Measurements from ENCODE around the gene LRGUK.

Gene LRGUK

GRCh38 chr7:134297489-134297888, 170.3 kb downstream of the LRGUK start:
- H3K27me3 ChIP-seq: no peaks in the 10 kb centered on the region
- TF ChIP-seq CTCF (IDR thresholded peaks at IDR 0.05; ENCODE audit: low read depth, low read length): no peak
- peaks cover 40% of the 10 kb centered on the region for H3K36me3 ChIP-seq

GRCh38 chr7:134298902-134299683, 172.0 kb downstream of the LRGUK start:
- H3K27me3 ChIP-seq: no peaks in the 10 kb centered on the region
- no peak overlapping the region for H3K4me3 ChIP-seq (ENCODE audit: low read depth, low read length)
- H3K36me3 ChIP-seq: peaks cover 45% of the 10 kb centered on the region
- H3K9me3 ChIP-seq: no peaks in the 10 kb centered on the region
- peak; percentile 37 for DNase-seq
- no peak for TF ChIP-seq CTCF (IDR thresholded peaks at IDR 0.05; ENCODE audit: low read depth, low read length)
- no peaks in the 10 kb centered on the region for H3K4me1 ChIP-seq

More at GRCh38 chr7:134297489-134297888, 170.3 kb downstream of the LRGUK start:
- Histone ChIP-seq H3K4me1 (no peaks in the 10 kb centered on the region), H3K4me3 (ENCODE audit: low read depth, low read length) (no peak overlapping the region), H3K9me3 (no peaks in the 10 kb centered on the region)
- DNase-seq: no peak

- no peak overlapping the region for H3K4me3 ChIP-seq (ENCODE audit: low read depth, low read length)
- no peaks in the 10 kb centered on the region for H3K9me3 ChIP-seq
- H3K27me3 ChIP-seq: no peaks in the 10 kb centered on the region
- H3K36me3 ChIP-seq: peaks cover 36% of the 10 kb centered on the region
- DNase-seq: no peak
- TF ChIP-seq CTCF (IDR thresholded peaks at IDR 0.05; ENCODE audit: low read depth, low read length): no peak
- H3K4me1 ChIP-seq: no peaks in the 10 kb centered on the region
Observed at GRCh38 chr7:134300988-134301387, 173.8 kb downstream of the LRGUK start.

- H3K36me3 ChIP-seq: peaks cover 30% of the 10 kb centered on the region
- TF ChIP-seq CTCF (IDR thresholded peaks at IDR 0.05; ENCODE audit: low read depth, low read length): no peak
- no peaks in the 10 kb centered on the region for H3K9me3 ChIP-seq
- no peaks in the 10 kb centered on the region for H3K27me3 ChIP-seq
- H3K4me3 ChIP-seq (ENCODE audit: low read depth, low read length): no peak overlapping the region
- no peak for DNase-seq
- no peaks in the 10 kb centered on the region for H3K4me1 ChIP-seq
Observed at GRCh38 chr7:134301592-134301991, 174.5 kb downstream of the LRGUK start.

GRCh38 chr7:134302120-134302519, 175.0 kb downstream of the LRGUK start:
- H3K9me3 ChIP-seq: no peaks in the 10 kb centered on the region
- H3K4me1 ChIP-seq: no peaks in the 10 kb centered on the region

More at GRCh38 chr7:134302120-134302519, 175.0 kb downstream of the LRGUK start:
- no peak for TF ChIP-seq CTCF (IDR thresholded peaks at IDR 0.05; ENCODE audit: low read depth, low read length)
- peaks cover 29% of the 10 kb centered on the region for H3K36me3 ChIP-seq
- no peak for DNase-seq
- H3K4me3 ChIP-seq (ENCODE audit: low read depth, low read length): no peak overlapping the region
- no peaks in the 10 kb centered on the region for H3K27me3 ChIP-seq
